Measurements from ENCODE around the gene IARS1. TPM values are rescaled to one million over a fixed set of nuclear protein-coding genes. Genes with fewer than 3 reads are reported as not detected.

The IARS1 gene
- total RNA-seq, 1 donor from 2014 or later = 74.2 TPM

- ATAC-seq (no peak), DNase-seq (no peak)
- intact Hi-C loops (cut with DNase I) = no loop called here
- Histone ChIP-seq H3K27me3 (ENCODE audit: low read depth) (no peaks in the 10 kb centered on the region), H3K36me3 (peaks cover 100% of the 10 kb centered on the region), H3K9me3 (no peaks in the 10 kb centered on the region), H3K4me1 (no peaks in the 10 kb centered on the region), H3K27ac (no peak overlapping the region), H3K4me3 (no peak overlapping the region)
- no peak for TF ChIP-seq CTCF (IDR thresholded peaks at IDR 0.05)
Observed at GRCh38 chr9:92254381-92255337, 38.8 kb downstream of the IARS1 start.

GRCh38 chr9:92253656-92254055, 39.8 kb downstream of the IARS1 start:
- intact Hi-C loops (cut with DNase I) = no loop called here
- Histone ChIP-seq H3K27ac (no peak overlapping the region), H3K9me3 (no peaks in the 10 kb centered on the region), H3K4me3 (no peak overlapping the region), H3K4me1 (no peaks in the 10 kb centered on the region), H3K36me3 (peaks cover 100% of the 10 kb centered on the region), H3K27me3 (ENCODE audit: low read depth) (no peaks in the 10 kb centered on the region)
- DNase-seq = no peak
- no peak for TF ChIP-seq CTCF (IDR thresholded peaks at IDR 0.05)
- no peak for ATAC-seq

GRCh38 chr9:92247981-92248380, 45.5 kb downstream of the IARS1 start:
- no peaks in the 10 kb centered on the region for H3K9me3 ChIP-seq
- no peaks in the 10 kb centered on the region for H3K4me1 ChIP-seq
- intact Hi-C loops (cut with DNase I) = no loop called here
- DNase-seq (no peak), ATAC-seq (no peak)
- H3K4me3 ChIP-seq = no peak overlapping the region
- H3K36me3 ChIP-seq = peaks cover 100% of the 10 kb centered on the region
- TF ChIP-seq CTCF (IDR thresholded peaks at IDR 0.05) = no peak
- no peak overlapping the region for H3K27ac ChIP-seq
- no peaks in the 10 kb centered on the region for H3K27me3 ChIP-seq (ENCODE audit: low read depth)

GRCh38 chr9:92247296-92247695, 46.2 kb downstream of the IARS1 start:
- no peak for TF ChIP-seq CTCF (IDR thresholded peaks at IDR 0.05)
- no peaks in the 10 kb centered on the region for H3K9me3 ChIP-seq
- no peak overlapping the region for H3K4me3 ChIP-seq
- no peak for DNase-seq
- no peak overlapping the region for H3K27ac ChIP-seq
- no peaks in the 10 kb centered on the region for H3K27me3 ChIP-seq (ENCODE audit: low read depth)
- ATAC-seq = no peak
- no peaks in the 10 kb centered on the region for H3K4me1 ChIP-seq
- intact Hi-C loops (cut with DNase I) = no loop called here
- peaks cover 100% of the 10 kb centered on the region for H3K36me3 ChIP-seq

GRCh38 chr9:92245005-92245797, 48.3 kb downstream of the IARS1 start:
- DNase-seq (no peak), ATAC-seq (no peak)
- no peaks in the 10 kb centered on the region for H3K4me1 ChIP-seq
- no peak overlapping the region for H3K27ac ChIP-seq
- H3K36me3 ChIP-seq = peaks cover 100% of the 10 kb centered on the region
- no peak overlapping the region for H3K4me3 ChIP-seq
- intact Hi-C loops (cut with DNase I) = no loop called here
- no peak for TF ChIP-seq CTCF (IDR thresholded peaks at IDR 0.05)
- no peaks in the 10 kb centered on the region for H3K9me3 ChIP-seq
- H3K27me3 ChIP-seq (ENCODE audit: low read depth) = no peaks in the 10 kb centered on the region

Small RNAs within 50 kb of the gene (microRNA-seq; reads per million reads assigned to microRNA genes)
- not detected for gene MIR3651 (ENCODE audit: borderline number of aligned reads)

Other genes with a start within 250 kb of the IARS1 start
- 65.4 TPM for gene SPTLC1, start 178.3 kb downstream of the IARS1 start, total RNA-seq
- 38.5 TPM for gene NOL8, start 31.7 kb upstream of the IARS1 start, total RNA-seq
- 4.3 TPM for gene CENPP, start 32.3 kb upstream of the IARS1 start, total RNA-seq
- gene OGN, start 110.9 kb upstream of the IARS1 start, total RNA-seq = 15.3 TPM
- gene OMD, start 130.8 kb upstream of the IARS1 start, total RNA-seq = 4.1 TPM
- 2.3 TPM for gene ASPN, start 188.8 kb upstream of the IARS1 start, total RNA-seq
- gene ECM2, start 242.3 kb upstream of the IARS1 start, total RNA-seq = 9.4 TPM